ENCODE measurements around the gene RHPN2. TPM values are rescaled to one million over a fixed set of nuclear protein-coding genes. Genes with fewer than 3 reads are reported as not detected.
A peak's percentile ranks its signal among the peaks of the same experiment; 100 is the strongest.

Gene RHPN2
- total RNA-seq, 1 donor from 2014 or later, result 33.9 TPM

DNA sequence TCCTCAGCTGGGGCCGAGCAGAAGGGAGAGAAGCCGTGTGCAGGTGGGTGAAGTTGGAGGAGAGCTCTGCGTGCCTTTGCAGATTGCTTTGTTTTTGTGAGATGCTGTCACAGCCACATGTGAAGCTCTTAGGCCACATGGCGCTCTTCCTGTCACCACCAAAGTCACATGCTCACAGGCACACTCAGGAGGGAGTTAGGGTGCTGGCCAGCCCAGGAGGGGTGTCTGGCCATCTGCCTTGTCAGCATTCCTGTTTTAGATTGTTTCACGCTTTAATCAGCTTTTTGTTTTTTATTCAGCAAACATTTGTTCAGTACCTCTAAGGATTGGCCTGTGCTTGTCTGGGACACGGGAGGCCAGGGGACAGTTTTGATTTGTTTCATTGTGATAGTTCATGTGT is 38.2 kb upstream of the RHPN2 start:
- H3K4me1 Mint-ChIP-seq (ENCODE audit: low read depth), result peaks cover 10% of the 10 kb centered on the region

DNA sequence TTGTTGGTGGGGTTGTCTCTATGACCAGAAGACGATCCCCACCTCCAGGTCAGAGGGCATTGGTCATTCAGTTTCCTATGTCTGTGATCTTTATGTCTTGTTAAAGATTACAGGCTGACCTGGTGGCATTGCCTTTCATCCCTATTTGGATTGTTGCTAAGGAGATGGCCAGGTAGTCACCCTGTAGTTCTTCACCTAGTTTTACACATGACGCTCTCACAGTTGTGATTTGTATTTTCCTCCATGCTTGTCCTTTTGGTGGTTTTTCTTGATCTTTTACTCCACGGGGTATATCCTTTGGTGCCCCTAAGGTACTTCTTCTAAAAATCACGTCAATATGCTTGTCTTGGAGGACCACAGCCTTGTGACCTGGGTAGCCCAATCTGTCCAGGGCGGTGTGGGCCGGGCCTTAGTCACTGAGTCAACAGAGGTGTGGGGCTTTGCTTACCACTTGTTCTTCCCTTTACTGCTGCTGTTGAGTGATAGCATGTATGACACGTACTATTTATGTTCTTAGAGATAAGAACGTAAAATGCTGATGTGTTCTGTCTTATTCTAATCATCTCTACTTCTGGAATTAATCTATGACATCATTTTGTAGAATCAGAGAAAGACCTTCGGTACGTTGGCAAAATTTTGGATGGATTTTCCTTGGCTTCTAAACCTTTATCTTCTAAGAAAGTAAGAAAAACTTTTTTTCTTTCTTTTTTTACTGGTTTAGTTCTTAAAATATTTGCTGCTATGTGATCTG is 36.4 kb upstream of the RHPN2 start:
- Mint-ChIP-seq H3K36me3 (ENCODE audit: insufficient read depth) (peaks cover 36% of the 10 kb centered on the region), H3K9me3 (ENCODE audit: low read depth) (no peaks in the 10 kb centered on the region), H3K4me3 (ENCODE audit: low read depth) (no peak overlapping the region), H3K27me3 (no peaks in the 10 kb centered on the region), H3K4me1 (ENCODE audit: low read depth) (peaks cover 10% of the 10 kb centered on the region), H3K27ac (peak overlapping the region; percentile 93)
- no peak for DNase-seq (ENCODE audit: low spot score, unreplicated experiment)
- TF ChIP-seq, protein P1, sequence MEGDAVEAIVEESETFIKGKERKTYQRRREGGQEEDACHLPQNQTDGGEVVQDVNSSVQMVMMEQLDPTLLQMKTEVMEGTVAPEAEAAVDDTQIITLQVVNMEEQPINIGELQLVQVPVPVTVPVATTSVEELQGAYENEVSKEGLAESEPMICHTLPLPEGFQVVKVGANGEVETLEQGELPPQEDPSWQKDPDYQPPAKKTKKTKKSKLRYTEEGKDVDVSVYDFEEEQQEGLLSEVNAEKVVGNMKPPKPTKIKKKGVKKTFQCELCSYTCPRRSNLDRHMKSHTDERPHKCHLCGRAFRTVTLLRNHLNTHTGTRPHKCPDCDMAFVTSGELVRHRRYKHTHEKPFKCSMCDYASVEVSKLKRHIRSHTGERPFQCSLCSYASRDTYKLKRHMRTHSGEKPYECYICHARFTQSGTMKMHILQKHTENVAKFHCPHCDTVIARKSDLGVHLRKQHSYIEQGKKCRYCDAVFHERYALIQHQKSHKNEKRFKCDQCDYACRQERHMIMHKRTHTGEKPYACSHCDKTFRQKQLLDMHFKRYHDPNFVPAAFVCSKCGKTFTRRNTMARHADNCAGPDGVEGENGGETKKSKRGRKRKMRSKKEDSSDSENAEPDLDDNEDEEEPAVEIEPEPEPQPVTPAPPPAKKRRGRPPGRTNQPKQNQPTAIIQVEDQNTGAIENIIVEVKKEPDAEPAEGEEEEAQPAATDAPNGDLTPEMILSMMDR (IDR thresholded peaks at IDR 0.05; ENCODE audit: unreplicated experiment), result no peak

More for the DNA sequence above, 38.2 kb upstream of the RHPN2 start:
- Mint-ChIP-seq H3K27me3 (no peaks in the 10 kb centered on the region), H3K9me3 (ENCODE audit: low read depth) (no peaks in the 10 kb centered on the region), H3K36me3 (ENCODE audit: insufficient read depth) (peaks cover 31% of the 10 kb centered on the region), H3K27ac (no peak overlapping the region), H3K4me3 (ENCODE audit: low read depth) (no peak overlapping the region)
- TF ChIP-seq, protein P1 (IDR thresholded peaks at IDR 0.05; ENCODE audit: unreplicated experiment), result no peak
- DNase-seq (ENCODE audit: low spot score, unreplicated experiment), result no peak

DNA sequence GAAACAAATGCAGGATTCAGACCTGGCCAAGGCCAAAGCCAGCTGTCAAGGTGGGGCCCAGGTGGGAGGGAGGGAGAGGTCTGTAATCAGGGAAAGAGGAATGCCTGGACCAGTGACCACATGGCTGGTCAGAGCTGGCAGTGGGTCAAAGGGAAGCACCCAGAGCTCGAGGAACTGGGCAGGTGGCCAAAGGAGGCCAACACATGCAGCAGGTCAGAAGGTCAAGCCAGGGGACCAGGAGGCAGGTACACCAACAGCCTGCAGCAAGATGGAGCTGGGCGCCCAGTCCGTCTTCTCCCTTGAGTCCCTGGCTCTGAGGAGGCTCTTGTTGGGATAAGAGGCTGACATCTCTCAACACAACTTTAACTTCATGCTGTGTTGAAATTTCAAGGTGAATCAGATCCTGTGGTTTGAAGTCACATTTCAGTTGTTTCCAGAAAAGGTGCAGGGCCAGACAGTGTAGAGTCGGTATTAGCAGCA is 33.4 kb upstream of the RHPN2 start:
- no peaks in the 10 kb centered on the region for H3K27me3 Mint-ChIP-seq
- H3K4me3 Mint-ChIP-seq (ENCODE audit: low read depth), result no peak overlapping the region
- no peaks in the 10 kb centered on the region for H3K9me3 Mint-ChIP-seq (ENCODE audit: low read depth)
- H3K27ac Mint-ChIP-seq, result no peak overlapping the region
- TF ChIP-seq, protein P1 (IDR thresholded peaks at IDR 0.05; ENCODE audit: unreplicated experiment), result no peak
- peaks cover 10% of the 10 kb centered on the region for H3K4me1 Mint-ChIP-seq (ENCODE audit: low read depth)
- H3K36me3 Mint-ChIP-seq (ENCODE audit: insufficient read depth), result peaks cover 35% of the 10 kb centered on the region
- DNase-seq (ENCODE audit: low spot score, unreplicated experiment), result no peak

DNA sequence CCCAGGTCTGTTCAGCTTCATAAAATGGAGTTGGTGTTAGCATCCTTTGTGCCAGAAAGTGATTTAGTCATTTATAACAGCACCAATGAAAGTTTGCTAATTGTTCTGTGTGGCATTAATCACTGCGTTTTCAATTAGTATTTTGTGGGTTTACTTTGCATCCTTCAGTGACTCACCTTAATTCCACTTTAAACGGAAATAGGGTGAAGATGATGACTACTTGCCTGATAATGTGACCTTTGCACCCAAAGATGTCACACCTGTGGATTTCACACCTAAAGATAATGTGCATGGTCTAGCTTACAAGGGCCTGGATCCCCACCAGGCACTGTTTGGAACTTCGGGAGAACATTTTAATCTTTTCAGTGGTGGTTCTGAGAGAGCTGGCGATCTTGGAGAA is 31.3 kb upstream of the RHPN2 start:
- Mint-ChIP-seq H3K4me1 (ENCODE audit: low read depth) (peaks cover 5% of the 10 kb centered on the region), H3K36me3 (ENCODE audit: insufficient read depth) (peaks cover 28% of the 10 kb centered on the region), H3K4me3 (ENCODE audit: low read depth) (no peak overlapping the region), H3K27ac (no peak overlapping the region), H3K27me3 (no peaks in the 10 kb centered on the region), H3K9me3 (ENCODE audit: low read depth) (no peaks in the 10 kb centered on the region)
- TF ChIP-seq, protein P1 (IDR thresholded peaks at IDR 0.05; ENCODE audit: unreplicated experiment), result no peak
- no peak for DNase-seq (ENCODE audit: low spot score, unreplicated experiment)

DNA sequence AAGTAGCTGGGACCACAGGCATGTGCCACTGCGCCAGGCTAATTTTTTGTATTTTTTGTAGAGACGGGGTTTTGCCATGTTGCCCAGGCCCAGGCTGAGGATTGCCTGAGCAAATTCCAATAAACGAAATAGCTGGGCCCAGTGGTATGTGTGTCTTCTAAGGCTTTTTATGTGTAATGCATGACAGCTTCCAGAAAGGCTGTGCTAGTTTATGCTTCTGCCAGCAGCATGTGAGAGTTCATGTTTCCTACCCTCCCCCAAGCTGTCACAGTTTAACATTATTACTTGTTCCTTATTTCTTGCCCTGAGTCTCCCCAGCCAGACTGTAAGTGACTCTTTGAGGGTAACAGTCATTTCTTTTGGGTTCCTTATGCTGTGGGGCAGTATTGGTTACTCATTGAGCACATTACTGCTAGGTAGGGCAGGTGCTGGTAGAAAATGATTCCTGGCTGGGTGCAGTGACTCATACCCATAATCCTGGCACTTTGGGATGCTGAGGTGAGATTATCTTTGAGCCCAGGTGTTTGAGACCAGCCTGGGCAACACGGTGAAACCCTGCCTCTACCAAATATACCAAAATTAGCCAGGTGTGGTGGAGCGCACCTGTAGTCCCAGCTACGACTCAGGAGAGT is 29.9 kb upstream of the RHPN2 start:
- TF ChIP-seq, protein P1 (IDR thresholded peaks at IDR 0.05; ENCODE audit: unreplicated experiment), result no peak
- H3K4me1 Mint-ChIP-seq (ENCODE audit: low read depth), result no peaks in the 10 kb centered on the region
- H3K36me3 Mint-ChIP-seq (ENCODE audit: insufficient read depth), result peaks cover 28% of the 10 kb centered on the region
- no peaks in the 10 kb centered on the region for H3K9me3 Mint-ChIP-seq (ENCODE audit: low read depth)
- no peaks in the 10 kb centered on the region for H3K27me3 Mint-ChIP-seq
- no peak overlapping the region for H3K27ac Mint-ChIP-seq
- DNase-seq (ENCODE audit: low spot score, unreplicated experiment), result no peak
- H3K4me3 Mint-ChIP-seq (ENCODE audit: low read depth), result no peak overlapping the region
